ENCODE measurements around the gene LGR5. TPM values are rescaled to one million over a fixed set of nuclear protein-coding genes. Genes with fewer than 3 reads are reported as not detected.

Gene LGR5
- total RNA-seq, 6 experiments from 2014 or later: not detected

- Mint-ChIP-seq H3K36me3 (ENCODE audit: low read depth) (peaks cover 7% of the 10 kb centered on the region; the same call in 1 of the 2 replicates), H3K4me3 (no peak overlapping the region), H3K27me3 (ENCODE audit: insufficient read depth) (peaks cover 13% of the 10 kb centered on the region), H3K9me3 (peaks cover 11% of the 10 kb centered on the region), H3K27ac (no peak overlapping the region), H3K4me1 (ENCODE audit: low read depth) (no peaks in the 10 kb centered on the region)
- DNase-seq: peak; percentile 59
- peak; percentile 91 for TF ChIP-seq CTCF (IDR thresholded peaks at IDR 0.05)
Measured at GRCh38 chr12:71415336-71416231, 24.0 kb upstream of the LGR5 start.

- Mint-ChIP-seq H3K27me3 (ENCODE audit: insufficient read depth) (peaks cover 11% of the 10 kb centered on the region), H3K9me3 (peaks cover 8% of the 10 kb centered on the region), H3K4me1 (ENCODE audit: low read depth) (no peaks in the 10 kb centered on the region), H3K27ac (no peak overlapping the region), H3K36me3 (ENCODE audit: low read depth) (peaks cover 7% of the 10 kb centered on the region; the same call in 1 of the 2 replicates), H3K4me3 (no peak overlapping the region)
- TF ChIP-seq CTCF (IDR thresholded peaks at IDR 0.05): no peak
- no peak for DNase-seq
Measured at GRCh38 chr12:71417181-71417580, 22.4 kb upstream of the LGR5 start.

GRCh38 chr12:71420775-71421406 lies 18.7 kb upstream of the LGR5 start:
- no peaks in the 10 kb centered on the region for H3K9me3 Mint-ChIP-seq
- peaks cover 16% of the 10 kb centered on the region for H3K27me3 Mint-ChIP-seq (ENCODE audit: insufficient read depth)
- DNase-seq: no peak
- no peak overlapping the region for H3K27ac Mint-ChIP-seq
- no peak overlapping the region for H3K4me3 Mint-ChIP-seq
- TF ChIP-seq CTCF (IDR thresholded peaks at IDR 0.05): no peak
- no peaks in the 10 kb centered on the region for H3K4me1 Mint-ChIP-seq (ENCODE audit: low read depth)
- no peaks in the 10 kb centered on the region for H3K36me3 Mint-ChIP-seq (ENCODE audit: low read depth)

GRCh38 chr12:71425568-71426299 lies 13.9 kb upstream of the LGR5 start:
- no peak overlapping the region for H3K27ac Mint-ChIP-seq

More at GRCh38 chr12:71425568-71426299, 13.9 kb upstream of the LGR5 start:
- no peak for TF ChIP-seq CTCF (IDR thresholded peaks at IDR 0.05)
- peaks cover 23% of the 10 kb centered on the region for H3K4me1 Mint-ChIP-seq (ENCODE audit: low read depth)
- H3K36me3 Mint-ChIP-seq (ENCODE audit: low read depth): no peaks in the 10 kb centered on the region
- H3K27me3 Mint-ChIP-seq (ENCODE audit: insufficient read depth): peaks cover 7% of the 10 kb centered on the region
- H3K4me3 Mint-ChIP-seq: no peak overlapping the region
- DNase-seq: no peak
- H3K9me3 Mint-ChIP-seq: no peaks in the 10 kb centered on the region
